Stimulated activated CD4-positive, alpha-beta T cell treated with anti-CD3 and anti-CD28 coated beads, Interleukin-15, amount 100 ng/mL, for 1 hour (primary cell): ENCODE data around the gene NFE2L1.
"Not testable (repeated sequence)": the region's sequence is repeated elsewhere in the genome, so short reads cannot be mapped to it uniquely, and the experiment has no call there.

Source experiments
- DNase-seq, 2 donors: peaks; one replicate each; pipeline ENCODE4 v3.0.0-alpha.2; 2020; ENCODE audit warnings: low read depth in 1 of 2, low spot score in 1 of 2

NFE2L1 gene

DNA sequence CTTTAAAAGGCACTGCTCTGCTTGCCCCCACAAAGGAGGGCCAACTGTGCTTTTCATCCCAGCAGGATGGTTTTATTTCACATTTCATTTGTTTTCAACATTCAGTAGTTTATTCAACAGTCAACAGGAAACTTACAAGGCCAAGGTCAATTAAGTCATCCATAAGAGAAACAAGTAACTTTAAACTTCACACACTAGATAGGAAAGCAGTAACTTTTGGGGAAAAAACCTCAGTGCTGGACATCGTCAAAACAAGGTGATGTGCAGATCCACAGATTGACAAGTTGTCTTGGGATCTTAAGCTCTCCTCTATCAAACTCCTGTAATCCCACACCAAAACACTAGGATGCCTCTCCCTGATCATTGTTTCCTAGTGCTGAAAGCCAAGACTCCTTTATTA is 18.5 kb downstream of the NFE2L1 start:
- DNase-seq, result no peak

GRCh38 chr17:48067245-48067644 is 19.1 kb downstream of the NFE2L1 start:
- DNase-seq, result no peak

DNA sequence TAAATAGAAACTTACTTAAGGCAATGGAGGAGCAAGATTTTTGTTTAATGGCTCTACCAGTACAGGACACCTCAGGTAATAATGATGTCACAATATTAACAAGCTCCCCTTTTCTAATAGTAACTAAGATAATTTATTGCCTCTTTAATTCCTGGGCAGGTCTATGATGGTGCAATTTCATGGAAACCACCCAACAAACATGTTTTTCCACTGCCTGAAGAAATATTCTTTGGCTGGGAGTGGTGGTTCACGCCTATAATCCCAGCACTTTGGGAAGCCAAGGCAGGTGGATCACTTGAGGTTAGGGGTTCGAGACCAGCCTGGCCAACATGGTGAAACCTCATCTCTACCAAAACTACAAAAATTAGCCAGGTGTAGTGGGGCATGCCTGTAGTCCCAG is 19.6 kb downstream of the NFE2L1 start:
- DNase-seq, result not testable (repeated sequence)

GRCh38 chr17:48068491-48068961 is 20.4 kb downstream of the NFE2L1 start:
- no peak for DNase-seq

DNA sequence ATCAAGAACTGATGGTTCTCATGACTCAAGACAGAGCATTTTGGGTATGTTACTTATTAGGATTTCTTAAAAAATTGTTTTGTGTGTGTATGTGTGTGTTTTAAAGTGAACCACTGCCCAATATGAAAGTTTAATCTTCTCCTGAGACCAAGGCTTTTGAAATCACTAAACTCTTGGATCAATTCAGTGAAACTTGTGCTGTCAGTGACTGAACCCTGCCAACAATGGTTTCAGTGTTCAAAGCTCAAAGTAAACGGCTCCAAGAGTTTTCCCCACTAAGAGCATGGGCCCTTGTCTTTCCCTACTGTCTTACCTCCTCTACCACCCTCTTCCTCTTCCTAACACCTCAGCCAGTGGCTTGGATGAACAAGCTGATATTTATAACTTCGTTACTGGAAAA is 22.0 kb downstream of the NFE2L1 start:
- DNase-seq, result no peak

- no peak for DNase-seq
Observed at GRCh38 chr17:48071654-48072053, 23.5 kb downstream of the NFE2L1 start.

DNA sequence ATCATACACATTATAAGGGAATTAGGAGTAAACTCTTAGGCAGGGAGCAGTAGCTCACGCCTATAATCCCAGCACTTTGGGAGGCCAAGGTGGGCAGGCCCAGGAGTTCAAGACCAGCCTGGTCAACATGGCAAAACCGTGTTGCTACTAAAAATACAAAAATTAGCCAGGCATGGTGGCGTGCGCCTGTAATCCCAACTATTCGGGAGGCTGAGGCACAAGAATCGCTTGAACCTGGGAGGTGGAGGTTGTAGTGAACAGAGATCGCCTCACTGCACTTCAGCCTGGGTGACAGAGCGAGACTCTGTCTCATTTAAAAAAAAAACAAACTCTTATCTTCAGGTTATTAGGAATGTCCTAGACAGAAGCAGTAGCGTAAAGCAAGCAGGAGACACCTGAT is 24.7 kb downstream of the NFE2L1 start:
- DNase-seq, result not testable (repeated sequence)

DNA sequence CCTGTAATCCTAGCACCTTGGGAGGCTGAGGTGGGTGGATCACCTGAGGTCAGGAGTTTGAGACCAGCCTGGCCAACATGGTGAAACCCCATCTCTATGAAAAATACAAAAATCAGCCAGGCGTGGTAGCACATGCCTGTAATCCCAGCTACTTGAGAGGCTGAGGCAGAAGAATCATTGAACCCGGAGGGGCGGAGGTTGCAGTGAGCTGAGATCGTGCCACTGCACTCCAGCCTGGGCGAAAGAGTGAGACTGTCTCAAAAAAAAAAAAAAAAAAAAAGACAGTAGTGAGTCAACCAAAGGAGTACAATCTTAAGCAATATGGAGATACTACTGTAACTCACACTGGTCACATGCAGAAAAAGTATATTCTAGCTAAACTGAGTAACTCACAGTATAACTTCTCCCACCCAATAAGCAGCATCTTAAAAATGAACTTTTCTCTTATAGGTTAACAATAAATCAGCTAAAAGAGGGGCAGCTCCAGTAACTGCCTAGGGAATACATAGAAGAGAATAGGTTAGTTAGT is 25.5 kb downstream of the NFE2L1 start:
- DNase-seq, result not testable (repeated sequence)

DNA sequence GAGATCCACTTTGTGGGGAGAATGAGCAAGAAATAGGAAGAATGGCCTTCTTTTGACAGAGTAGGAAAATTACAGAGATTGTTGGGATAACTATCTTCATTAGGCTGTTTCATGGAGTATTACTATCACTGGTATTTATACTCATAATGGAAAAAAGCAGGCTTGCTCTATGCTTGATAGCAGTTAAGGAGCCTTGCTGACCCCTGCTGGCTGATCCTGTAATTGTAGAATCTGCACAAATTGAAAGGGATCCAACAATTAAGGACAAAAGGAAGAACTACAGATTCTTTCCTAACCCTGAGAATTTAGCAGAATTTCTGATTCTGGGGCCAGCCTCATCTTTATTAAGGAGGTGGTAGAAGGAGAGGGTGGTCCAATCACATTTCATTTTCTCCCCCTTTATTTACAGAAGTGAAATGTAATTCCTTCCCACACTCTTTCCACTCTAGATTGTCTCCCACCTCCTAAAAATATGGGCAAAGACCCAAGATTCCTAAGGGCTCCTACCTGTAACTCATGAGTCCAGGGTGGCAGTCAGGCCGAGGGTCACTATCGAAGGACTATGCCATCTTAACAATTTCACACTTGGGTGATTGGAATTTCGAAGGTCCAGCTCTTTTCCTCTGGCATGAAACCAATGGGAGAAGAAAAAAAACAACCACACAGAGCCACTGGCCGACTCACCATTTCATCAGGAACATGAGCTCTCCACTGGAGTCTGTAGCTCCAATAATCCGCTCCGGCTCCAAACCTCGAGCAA is 26.3 kb downstream of the NFE2L1 start:
- DNase-seq, result peak; percentile 40 to 43

DNA sequence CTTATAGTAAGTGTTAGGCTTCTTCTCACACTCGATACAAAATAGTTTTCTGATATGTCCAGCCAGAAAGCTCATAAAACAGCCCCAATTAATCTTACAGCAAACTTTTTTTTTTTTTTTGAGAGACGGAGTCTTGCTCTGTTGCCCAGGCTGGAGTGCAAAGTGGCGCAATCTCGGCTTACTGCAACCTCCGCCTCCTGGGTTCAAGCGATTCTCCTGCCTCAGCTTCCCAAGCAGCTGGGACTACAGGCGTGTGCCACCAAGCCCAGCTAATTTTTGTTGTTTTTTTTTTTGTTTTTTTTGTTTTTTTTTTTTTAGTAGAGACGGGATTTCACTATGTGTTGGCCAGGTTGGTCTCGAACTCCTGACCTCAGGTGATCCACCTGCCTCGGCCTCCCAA is 29.0 kb downstream of the NFE2L1 start:
- not testable (repeated sequence) for DNase-seq

DNA sequence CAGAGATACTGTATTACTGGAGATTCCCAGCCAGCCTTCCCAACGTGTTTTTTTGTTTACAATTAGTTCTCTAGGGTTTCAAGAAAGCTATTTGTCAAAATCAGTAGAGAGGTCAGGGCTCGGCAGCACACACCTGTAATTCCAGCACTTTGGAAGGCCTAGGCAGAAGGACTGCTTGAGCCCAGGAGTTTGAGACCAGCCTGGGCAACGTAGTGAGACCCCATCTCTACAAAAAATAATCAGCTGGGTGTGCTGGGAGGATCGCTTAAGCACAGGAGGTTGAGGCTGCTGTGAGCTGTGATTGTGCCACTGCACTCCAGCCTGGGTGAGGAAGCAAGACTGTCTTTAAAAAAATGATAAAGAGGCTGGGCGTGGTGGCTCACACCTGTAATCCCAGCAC is 33.7 kb downstream of the NFE2L1 start:
- DNase-seq, result no peak

DNA sequence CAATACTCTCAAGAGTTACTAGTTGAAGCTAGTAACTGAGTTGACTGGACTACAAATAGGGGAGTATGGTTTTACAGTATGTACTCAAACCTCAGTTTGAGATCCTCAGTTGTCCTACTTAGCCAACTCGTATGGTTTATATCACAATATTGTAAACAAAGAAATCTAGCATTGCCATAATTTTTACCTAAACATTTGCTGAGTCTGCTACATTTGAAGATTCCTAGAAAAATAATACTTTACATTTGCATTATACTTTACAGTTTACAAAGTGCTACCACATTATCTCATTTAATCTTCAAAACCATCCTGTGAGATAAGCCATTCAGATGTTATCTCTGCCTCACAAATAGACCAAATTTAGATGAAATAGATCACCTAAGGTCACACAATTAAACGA is 36.8 kb downstream of the NFE2L1 start:
- DNase-seq, result no peak

- DNase-seq, result no peak
Observed at GRCh38 chr17:48093341-48094045, 45.3 kb downstream of the NFE2L1 start.

DNA sequence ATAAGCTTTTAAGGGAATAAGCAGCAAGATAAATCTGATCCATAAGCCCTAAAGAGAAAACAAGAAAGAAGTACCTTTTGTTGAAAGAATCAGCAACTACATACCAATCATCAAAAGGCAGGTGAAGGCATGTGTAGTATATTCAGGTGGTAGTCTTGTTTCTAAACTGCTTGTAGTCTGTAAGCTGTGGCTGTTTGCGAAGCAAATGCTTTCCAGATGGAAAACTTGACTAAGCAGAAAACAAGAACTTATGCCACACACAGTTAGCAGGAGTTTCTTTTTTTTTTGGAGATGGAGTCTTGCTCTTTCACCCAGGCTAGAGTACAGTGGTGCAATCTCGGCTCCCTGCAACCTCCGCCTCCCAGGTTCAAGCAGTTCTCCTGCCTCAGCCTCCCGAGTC is 47.5 kb downstream of the NFE2L1 start:
- no peak for DNase-seq

DNA sequence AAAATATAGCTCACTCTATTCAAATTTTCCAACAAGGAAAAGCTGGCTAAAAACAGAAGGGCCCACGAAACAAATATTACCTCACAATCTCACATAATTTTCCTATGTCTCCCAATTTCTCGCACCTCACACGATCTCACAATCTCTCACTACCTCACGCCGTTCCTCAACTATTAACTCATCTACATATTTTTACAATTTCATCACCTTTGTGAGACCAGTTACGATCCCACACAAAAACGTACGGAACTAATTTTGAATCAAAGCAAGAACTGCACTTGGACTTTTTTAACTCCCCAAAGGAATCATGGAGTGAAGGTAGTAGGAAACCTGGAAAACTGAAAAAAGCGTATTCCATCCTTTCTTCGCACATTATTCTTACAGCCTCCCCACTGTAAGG is 52.0 kb downstream of the NFE2L1 start:
- no peak for DNase-seq

- no peak for DNase-seq
Observed at GRCh38 chr17:48100591-48101011, 52.4 kb downstream of the NFE2L1 start.

- DNase-seq, result peak; percentile 91
Observed at GRCh38 chr17:48101012-48101720, 53.0 kb downstream of the NFE2L1 start, which contains the start of gene CBX1. CBX1 (minus strand) TSS chr17:48101478; CDS start chr17:48077004, 24,474 bp downstream.

DNA sequence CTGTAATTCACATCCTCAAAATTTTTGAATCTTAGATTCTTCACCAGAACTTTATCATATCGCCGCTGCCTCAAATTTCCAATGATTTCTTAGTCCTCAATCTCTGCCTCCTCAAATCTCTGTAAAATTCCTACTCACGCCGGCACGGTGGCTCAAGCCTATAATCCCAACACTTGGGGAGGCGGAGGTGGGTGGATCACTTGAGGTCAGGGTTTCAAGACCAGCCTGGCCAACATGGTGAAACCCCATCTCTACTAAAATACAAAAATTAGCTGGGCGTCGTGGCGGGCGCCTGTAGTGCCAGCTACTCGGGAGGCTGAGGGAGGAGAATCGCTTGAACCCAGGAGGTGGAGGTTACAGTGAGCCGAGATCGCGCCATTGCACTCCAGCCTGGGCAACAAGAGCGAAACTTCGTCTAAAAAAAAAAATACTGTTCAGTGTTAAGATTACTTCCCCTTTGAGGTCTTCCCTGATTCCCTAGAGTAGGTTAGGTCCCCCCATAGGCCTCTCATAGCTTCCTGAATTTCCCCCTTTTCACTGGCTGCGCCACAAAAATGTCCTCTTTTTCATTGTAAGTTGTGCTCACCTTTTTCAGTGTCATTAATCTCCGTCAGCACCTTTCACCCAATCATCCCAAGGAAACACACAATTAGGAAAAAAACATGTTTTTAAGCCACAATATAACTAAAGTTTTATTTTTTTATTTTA is 54.0 kb downstream of the NFE2L1 start:
- no peak for DNase-seq

- DNase-seq, result no peak
Observed at GRCh38 chr17:48102798-48103715, 54.9 kb downstream of the NFE2L1 start.

DNA sequence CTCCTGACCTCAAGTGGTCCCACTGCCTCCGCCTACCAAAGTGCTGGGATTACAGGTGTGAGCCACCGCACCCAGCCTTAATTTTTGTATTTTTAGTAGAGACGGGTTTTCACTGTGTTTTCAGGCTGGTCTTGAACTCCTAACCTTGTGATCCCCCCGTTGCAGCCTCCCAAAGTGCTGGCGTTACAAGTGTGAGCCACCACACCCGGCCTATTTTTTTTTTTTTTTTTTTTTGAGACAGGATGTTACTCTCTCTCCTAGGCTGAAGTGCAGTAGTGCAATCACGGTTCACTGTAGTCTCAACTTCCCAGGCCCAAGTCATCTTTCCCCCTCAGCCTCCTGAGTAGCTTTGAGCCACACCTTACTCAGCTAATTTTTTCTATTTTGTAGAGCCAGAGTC is 56.3 kb downstream of the NFE2L1 start:
- DNase-seq, result no peak
